Activated CD4-positive, alpha-beta T cell treated with anti-CD3 and anti-CD28 coated beads, Interleukin-10, Interleukin-2, amounts not matched to agents 100 ng/mL and 50 ng/mL, durations not matched to agents 16 hours and 8 hours (primary cell): ENCODE data around the gene ITPR1.

Source experiments
- DNase-seq: peaks from one replicate; pipeline ENCODE4 v3.0.0-alpha.2; 2020

The ITPR1 gene

GRCh38 chr3:4765212-4765611, 272.1 kb downstream of the ITPR1 start:
- DNase-seq: no peak

DNA sequence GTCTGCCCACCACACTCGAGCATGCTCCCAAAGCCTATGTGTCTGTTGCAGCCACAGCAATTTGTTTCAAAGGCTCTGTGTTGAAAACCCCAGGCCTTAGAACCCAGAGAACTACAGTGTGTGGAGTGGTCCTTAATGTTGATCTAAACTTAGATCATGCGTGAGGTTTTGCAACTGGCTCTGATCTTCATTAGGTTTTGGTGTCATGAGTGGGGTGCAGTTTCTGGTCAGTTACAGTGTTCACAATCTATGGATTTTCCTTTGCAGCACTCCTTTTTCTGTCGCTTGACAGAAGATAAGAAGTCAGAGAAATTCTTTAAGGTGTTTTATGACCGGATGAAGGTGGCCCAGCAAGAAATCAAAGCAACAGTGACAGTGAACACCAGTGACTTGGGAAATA, 273.1 kb downstream of the ITPR1 start:
- no peak for DNase-seq

GRCh38 chr3:4766716-4767499, 273.8 kb downstream of the ITPR1 start:
- no peak for DNase-seq

GRCh38 chr3:4768021-4768420, 274.9 kb downstream of the ITPR1 start:
- no peak for DNase-seq

- DNase-seq: no peak
Measured at GRCh38 chr3:4768521-4768920, 275.4 kb downstream of the ITPR1 start.

GRCh38 chr3:4770561-4770960, 277.4 kb downstream of the ITPR1 start:
- no peak for DNase-seq

DNA sequence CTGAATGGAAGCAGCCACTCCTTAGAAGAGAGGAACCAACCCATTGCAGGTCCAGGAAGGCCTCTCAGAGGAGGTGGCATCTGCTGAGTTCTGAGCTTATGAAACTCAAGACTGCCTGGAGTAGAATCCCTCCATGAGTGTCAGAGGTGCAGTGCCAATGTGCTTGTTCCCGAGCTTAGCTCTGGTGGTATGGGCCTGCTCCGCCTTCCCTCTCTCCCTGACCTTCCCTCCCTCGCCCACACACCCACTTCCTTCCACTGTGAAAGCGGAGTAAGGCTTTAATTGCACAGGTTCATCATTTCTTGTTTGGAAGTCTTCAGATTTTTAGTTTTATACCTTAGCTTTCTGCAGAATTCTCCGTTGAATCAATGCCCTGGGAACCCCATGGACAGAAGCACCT, 278.1 kb downstream of the ITPR1 start:
- no peak for DNase-seq

GRCh38 chr3:4772171-4772804, 279.1 kb downstream of the ITPR1 start:
- no peak for DNase-seq

- no peak for DNase-seq
Measured at GRCh38 chr3:4772858-4773257, 279.7 kb downstream of the ITPR1 start.

DNA sequence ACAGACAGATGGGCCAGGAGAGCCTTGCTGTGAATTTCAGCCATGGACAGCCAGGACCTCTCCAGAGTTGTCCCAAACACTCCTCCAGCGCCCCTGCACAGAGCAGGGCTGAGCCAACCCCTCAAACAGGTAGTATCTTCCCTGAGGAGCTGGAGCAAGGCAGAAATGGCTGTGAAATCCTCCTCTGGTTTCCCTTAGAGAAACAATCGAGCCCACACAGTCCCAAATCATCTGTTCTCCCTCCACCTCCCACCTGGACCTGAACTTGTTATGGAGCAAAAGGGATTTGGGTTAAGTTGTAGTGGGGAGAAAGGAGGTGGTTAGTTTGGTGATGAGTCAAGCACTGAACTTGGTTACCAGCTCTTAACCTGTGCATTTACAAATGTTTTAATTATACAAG, 280.4 kb downstream of the ITPR1 start:
- no peak for DNase-seq

- no peak for DNase-seq
Measured at GRCh38 chr3:4774531-4774930, 281.4 kb downstream of the ITPR1 start.

DNA sequence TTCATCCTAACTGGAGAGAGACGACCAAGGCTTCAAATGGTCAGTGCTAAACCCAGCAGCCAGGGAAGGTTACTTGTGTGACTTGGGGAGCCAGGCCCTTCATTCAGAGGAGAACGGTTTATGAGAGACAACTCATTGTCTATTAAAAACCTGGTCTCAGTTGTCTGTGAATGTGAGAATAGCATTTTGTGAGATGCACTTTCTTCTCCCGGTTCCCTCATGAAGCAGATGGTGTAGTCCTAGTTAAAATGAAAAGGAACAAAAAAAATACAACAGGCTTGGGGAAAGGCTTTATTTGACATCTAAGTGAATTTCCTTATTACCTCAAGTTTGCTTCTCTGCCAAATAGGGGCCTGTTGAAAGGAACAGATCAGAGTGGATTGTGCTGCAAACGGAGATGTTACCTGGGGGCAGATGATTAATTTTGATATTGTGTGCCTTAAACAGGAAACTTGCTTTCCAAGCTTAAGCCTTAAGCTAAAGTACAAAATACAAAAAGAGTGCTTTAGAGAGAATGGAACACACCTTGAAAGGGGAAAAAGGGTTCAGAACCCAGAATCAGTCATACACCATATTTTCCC, 283.3 kb downstream of the ITPR1 start:
- DNase-seq: no peak

GRCh38 chr3:4776980-4777581, 283.9 kb downstream of the ITPR1 start:
- DNase-seq: peak; percentile 85

- DNase-seq: no peak
Measured at GRCh38 chr3:4778119-4778518, 285.0 kb downstream of the ITPR1 start.

GRCh38 chr3:4778740-4779139, 285.6 kb downstream of the ITPR1 start:
- DNase-seq: no peak

- DNase-seq: no peak
Measured at GRCh38 chr3:4780545-4780957, 287.4 kb downstream of the ITPR1 start.

- no peak for DNase-seq
Measured at GRCh38 chr3:4782095-4782494, 288.9 kb downstream of the ITPR1 start.

DNA sequence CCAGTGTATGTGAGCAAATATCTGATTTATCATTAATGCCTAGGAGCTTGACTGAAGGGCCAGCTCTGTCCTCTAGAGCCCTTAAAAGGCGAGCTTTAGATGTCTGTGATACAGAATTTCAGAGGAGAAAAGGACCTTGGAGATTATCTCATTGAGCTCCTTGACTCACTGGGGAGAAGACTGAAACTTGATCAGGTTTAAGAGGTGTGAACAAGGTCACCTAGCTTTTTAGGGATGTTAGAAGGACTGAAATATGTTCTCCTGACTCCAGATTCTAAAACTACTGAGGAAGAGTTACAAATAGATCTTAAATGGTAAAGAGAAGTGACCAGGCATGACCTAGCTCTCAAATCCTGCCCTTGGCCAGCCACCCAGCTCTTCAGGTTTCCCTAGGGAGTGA, 292.4 kb downstream of the ITPR1 start:
- no peak for DNase-seq

DNA sequence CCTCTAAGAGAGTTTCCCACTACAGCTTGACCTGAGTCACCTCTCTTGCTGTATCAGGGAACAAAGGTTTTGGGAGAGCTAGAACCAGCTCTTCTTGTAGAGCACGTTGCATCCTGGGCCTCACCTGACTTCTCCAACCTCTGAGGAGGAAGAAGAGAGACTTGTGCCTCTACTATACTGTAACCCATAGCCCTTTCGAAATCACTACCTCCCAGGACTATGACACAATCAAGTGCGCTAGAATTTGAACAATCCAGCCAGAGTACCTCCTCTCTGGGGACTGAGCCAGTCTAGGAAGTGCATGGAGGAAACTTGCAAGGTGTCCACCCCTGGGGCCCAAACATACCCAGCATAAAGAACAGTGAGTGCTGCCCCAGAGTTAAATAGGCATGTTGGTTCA, 293.3 kb downstream of the ITPR1 start:
- DNase-seq: no peak

DNA sequence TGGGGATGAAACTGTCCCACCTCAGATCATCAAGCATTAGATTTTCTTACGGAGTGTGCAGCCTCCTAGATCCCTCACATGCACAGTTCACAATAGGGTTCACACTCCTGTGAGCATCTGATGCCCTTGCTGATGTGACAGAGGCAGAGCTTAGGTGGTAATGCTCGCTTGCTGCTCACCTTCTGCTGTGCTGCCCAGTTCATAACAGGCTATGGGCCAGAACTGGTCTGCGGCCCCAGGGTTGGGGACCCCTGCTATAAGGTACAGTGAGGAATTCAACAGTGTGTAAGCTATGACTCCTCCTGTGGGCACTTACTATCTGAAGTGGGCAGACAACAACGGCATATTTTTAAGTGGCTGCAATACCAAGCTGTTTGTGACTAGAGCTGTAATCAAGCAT, 298.2 kb downstream of the ITPR1 start:
- DNase-seq: no peak

DNA sequence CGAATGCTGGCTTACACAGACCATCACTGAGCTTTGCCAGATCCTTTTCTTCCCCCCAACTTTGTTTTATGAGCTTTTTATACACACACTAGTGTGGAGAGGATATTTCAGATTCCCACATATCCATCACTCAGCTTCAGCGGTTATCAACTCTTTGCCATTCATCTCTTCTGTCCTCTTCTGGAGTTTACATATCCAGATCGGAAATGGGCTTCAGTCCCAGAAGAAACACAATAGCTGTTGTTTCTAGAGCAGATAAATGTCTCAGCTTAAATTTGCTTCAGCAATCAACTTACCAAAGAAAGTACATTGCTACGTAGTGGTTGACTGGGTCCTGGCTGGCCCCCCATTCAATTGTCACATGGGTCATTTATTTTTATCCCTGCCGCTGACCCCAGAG, 300.2 kb downstream of the ITPR1 start:
- DNase-seq: no peak

DNA sequence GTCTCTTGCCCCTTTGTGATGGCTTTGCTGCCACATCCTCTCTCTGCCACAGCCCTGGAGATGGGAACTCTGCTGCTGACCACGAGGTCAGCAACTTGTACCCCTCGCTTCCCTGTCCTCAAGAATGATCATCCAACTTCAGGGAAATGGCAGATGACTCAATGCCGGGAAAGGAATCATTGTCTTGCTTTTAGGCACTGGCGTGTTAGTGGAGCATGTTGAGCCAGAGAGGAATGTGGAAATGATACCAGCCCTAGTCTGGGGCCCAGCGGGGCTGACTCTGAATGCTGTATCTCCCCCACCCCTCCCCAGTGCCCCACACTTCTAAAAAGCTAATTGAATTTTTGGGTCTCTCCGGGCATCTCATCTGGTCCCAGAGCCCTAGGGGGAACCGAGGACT, 301.2 kb downstream of the ITPR1 start:
- no peak for DNase-seq

GRCh38 chr3:4794798-4795197, 301.6 kb downstream of the ITPR1 start:
- DNase-seq: no peak

GRCh38 chr3:4795905-4796304, 302.8 kb downstream of the ITPR1 start:
- no peak for DNase-seq
